SW 1271 (cell line): ENCODE data around the gene AGR2.
"Not testable (repeated sequence)": the region's sequence is repeated elsewhere in the genome, so short reads cannot be mapped to it uniquely, and the experiment has no call there.

Source experiments
- DNase-seq, 2 experiments: peaks; one replicate each; lab custom pipeline; 2025; lab: John Stamatoyannopoulos, UW

The AGR2 gene

GRCh38 chr7:16804674-16805439 is at the start of gene AGR2:
Gene AGR2, minus strand, starts transcription at chr7:16804999. Its CDS starts 3,203 bp downstream, at chr7:16801796.
- no peak for DNase-seq

- DNase-seq: not testable (repeated sequence)
These were observed 48.4 kb upstream of the AGR2 start for GRCh38 chr7:16853189-16853588.

DNA sequence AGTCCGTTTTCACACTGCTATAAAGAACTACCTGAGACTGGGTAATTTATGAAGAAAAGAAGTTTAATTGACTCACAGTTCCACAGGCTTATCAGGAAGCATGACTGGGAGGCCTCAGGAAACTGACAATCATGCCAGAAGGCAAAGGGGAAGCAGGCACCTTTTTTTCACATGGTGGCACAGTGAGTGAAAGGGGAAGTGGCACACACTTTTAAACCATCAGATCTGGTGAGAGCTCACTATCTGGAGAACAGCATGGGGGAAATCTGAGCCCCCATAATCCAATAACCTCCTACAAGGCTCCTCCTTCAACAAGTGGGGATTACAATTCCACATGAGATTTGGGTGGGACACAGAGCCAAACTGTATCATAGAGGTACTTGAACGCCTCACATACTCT is 47.0 kb upstream of the AGR2 start:
- no peak for DNase-seq

DNA sequence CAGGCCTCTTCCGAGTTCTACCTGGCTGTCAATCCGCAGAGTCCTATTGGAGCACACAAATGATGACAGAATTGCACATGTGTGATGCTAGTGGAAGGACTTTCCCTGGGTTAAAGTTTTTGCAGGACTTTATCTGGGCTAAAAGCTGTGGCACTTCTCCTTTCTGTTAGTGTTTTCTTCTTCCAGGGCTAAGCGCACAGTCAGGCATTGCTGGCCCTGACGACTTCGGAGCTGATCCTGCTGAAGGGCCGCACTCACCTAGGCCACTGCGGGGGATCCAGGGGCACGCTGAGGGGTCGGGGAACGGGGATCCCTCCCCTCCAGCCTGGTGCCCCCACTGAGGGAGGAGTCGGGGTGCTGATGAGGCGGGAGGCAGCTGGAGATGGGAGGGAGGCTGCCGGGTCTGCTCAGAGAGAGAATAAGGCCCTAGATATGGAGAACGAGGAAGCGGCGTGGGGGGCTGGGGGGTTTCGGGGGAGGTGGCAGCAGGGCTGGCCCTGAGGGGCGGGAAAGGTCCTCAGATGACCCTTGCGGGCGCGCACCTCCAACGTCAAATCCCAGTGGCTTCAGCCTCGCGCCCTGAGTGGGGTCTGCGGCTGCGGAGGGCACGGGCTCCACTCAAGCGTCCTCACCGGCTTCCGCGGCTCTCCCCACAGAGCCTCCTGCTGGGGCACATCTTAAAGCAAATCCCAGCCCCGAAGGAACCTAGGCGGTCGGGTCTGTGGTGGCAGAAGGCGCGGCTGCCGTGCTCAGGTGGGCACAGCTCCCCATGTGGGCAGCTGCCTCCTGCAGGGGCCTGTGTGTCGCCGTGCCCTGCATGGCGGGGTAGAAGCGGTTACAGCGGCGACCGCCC is 46.0 kb upstream of the AGR2 start:
- no peak for DNase-seq

DNA sequence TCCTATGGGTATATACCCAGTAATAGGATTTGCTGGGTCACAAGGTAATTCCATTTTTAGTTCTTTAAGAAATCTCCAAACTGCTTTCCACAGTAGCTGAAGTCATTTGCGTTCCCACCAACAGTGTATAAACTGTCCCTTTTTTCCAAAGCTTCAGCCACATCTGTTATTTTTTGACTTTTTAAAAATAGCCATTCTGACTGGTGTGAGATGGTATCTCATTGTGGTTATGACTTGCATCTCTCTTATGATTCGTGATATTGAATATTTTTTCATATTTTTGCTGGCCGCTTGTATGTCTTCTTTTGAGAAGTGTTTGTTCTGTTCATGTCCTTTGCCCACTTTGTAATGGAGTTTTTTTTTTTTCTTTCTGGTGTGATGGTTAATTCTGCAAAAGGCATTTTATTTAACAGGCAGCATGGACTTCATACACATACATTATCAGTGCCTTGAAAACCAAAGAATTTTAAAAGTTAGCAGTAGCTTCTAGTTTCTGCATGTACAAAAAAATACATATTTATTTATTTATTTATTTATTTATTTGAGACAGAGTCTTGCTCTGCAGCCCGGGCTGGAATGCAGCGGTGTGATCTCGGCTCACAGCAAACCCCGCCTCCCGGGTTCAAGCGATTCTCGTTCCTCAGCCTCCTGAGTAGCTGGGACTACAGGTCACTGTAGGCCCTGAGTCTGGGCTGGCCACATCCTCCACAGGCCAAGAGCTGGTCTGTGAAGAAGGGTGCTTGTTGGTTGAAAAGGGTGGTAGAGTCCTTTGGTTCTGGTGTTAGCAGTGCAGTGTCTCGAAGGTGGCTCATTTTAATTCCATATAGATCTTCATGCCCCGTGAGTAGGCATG is 44.7 kb upstream of the AGR2 start:
- DNase-seq: no peak

DNA sequence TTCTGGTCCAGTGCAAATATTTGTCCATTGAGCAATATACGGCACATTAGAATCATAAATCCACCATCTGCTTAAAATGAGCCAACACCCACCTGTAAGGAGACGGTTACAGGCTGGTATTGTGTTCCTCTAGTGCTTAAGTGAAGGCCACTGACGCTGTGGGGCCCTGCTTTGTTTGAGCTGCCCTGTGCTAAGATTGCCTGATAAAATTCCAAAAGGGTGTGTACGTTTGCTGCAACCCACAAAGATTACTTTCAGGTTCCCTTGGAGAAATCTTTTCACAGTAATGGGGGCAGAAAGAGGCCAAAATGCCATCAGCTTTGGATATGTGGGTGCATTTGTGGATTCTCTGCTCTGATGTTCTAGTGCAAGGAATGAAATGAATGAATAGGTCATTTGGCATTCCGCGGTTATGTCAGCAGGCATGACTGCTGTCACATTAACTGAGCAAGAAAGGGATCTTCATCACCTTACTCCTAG is 42.6 kb upstream of the AGR2 start:
- DNase-seq: no peak

GRCh38 chr7:16846601-16847165 is 41.9 kb upstream of the AGR2 start:
- no peak for DNase-seq

DNA sequence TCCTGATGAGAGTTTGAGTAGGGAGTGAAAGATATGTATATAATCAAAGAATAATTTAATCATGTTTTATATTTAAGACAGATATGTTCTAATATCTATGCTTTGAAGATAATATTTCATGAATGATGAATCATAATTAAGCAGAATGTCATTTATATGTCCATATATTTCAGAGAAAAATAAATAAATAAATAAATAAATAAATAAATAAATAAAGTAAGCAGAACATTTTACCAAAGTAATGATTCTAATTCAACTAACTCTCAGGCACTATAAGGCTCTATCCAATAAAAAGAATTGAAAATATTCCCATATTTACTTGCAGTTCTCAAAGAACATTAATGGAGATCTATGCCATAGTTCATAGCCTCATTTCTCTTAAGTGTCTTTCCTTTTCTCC is 40.9 kb upstream of the AGR2 start:
- DNase-seq: no peak

GRCh38 chr7:16841681-16842080 is 36.9 kb upstream of the AGR2 start:
- no peak for DNase-seq

GRCh38 chr7:16840094-16840493 is 35.3 kb upstream of the AGR2 start:
- no peak for DNase-seq

DNA sequence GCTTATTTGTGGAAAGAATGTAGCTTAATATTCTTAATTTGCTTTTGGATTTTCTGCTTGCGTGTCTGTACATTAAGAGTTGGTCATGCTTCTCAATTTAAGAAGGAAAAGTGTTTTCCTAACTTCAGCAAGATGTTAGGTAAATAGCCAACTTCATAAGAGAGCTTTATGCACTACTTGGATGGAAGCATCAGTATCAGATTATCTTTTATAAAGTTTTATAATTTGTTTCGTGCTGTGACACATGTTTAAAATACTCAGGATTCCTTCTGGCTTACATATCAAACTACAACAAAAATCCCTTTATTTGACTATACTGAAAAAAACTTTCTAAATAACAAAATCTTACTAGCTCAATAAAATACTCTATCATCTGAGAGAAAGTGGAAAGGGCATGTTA is 34.8 kb upstream of the AGR2 start:
- DNase-seq: no peak

GRCh38 chr7:16838891-16839290 is 34.1 kb upstream of the AGR2 start:
- DNase-seq: no peak

- no peak for DNase-seq
These were observed 33.6 kb upstream of the AGR2 start for GRCh38 chr7:16838386-16838785.

DNA sequence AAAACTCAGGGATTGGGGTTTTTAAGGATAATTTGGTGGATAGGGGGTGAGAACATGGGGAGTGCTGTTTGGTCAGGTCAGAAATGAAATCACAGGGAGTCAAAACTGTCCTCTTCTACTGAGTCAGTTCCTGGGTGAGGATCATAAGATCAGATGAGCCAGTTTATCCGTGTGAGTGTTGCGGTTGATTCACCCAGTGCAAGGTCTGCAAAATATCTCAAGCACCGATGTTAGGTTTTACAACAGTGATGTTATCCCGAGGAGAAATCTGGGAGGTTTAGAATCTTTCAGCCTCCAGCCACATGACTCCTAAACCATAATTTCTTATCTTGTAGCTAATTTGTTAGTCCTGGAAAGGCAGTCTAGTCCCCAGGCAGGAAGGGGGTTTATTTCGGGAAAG is 31.7 kb upstream of the AGR2 start:
- DNase-seq: no peak

GRCh38 chr7:16833373-16833772 is 28.6 kb upstream of the AGR2 start:
- no peak for DNase-seq

GRCh38 chr7:16826060-16826459 is 21.3 kb upstream of the AGR2 start:
- DNase-seq: no peak

DNA sequence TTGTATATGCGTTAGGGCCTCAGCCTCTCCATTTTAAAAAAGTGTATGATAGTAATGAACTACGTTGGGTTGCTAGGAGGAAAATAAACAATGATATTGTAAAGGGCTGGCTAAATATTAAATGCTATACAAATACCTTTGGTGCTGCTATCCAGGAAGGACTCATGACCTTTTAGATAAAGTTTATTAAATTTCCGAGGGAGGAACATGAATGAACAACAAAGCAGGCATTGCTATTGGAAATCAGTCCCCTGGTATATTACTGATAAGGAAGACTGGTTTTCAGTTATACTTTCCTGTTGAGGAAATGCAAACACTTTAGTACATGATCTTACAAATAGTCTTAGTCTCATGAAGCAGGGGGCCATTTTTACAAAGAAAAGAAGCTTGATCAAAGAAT is 17.2 kb upstream of the AGR2 start:
- DNase-seq: no peak

GRCh38 chr7:16818732-16819131 is 13.9 kb upstream of the AGR2 start:
- DNase-seq: no peak

DNA sequence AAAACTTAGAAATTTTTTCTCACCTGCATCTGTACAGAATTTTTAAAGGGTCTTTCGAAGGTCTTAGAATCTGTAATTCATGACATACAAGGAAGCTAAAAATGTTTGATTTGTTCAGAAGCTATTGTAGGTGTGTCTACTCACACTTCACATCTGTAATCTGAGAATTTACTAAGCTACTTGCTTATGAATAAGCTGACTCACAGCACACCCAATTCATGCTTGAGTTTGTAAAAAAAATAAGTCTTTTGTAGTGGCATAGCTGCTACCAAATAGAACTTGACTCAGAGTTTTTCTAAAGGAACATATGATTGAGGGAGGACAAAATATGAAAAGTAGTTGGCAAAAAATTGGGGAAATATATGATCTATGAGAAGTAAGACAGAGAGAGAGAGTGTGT is 12.7 kb upstream of the AGR2 start:
- no peak for DNase-seq

DNA sequence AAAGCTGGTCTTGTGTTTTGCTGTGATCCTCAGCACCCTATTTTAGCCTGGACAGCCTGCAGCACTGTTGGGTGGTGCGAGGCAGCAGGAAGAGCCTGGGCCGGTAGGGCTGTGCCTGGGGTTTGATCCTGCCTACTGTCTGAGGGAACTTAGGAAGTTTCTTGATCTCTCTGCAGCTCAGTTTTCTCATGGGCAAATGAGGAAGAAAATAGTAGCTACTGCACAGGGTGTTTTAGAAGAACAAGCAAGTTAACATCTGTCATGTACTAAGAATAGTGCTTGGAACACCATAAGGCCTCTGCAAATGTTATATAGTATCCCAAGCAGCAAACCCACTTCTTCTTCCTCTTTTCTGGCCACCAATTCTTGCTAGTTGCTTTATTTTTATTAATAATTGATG is 12.0 kb upstream of the AGR2 start:
- no peak for DNase-seq

DNA sequence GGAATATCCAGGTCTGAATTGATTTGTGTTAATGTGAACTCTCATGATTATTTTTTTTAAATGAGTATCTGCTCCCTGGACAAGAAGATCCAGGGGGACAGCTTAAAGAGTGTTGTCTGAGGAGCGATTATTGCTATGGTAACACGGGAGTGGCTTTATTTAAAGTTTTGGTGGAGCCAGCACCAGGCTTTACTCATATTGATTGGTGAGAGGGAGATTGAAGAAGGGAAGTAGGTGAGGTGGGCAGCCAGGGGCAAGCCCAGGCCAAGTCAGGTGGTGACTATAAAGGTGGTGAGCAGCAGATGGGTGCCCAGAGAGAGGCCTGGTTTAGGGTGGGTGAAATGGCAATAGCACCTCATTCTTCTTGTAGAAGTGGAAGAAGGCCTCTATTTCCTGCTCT is 10.2 kb upstream of the AGR2 start:
- no peak for DNase-seq

DNA sequence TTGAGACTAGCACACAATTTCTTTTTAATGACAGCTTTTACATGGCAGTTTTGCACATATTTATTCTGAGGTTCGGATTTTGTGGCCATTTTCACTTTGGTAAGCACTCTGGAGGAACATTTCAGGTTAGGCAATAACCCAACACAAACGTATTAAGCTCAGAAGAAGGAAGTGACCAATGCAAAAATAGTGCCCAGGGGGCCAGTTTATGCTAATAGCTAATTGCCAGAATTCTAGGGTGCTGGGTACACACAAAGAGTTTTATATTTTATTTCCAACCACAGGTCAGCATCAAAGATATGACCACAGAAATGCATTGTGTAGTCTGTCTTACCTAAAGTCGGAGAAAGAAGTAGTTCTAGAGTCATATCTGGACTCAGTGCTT is 8.4 kb upstream of the AGR2 start:
- DNase-seq: no peak
